H1 (cell line): ENCODE data around the gene IFT80. TPM values are rescaled to one million over a fixed set of nuclear protein-coding genes. Genes with fewer than 3 reads are reported as not detected.

ENCODE experiments used
- CTCF ChIA-PET: fragments of 300-600 bp; sonication (Branson Sonifier 250); formaldehyde crosslinking; loops from one replicate; lab custom pipeline; 2021; ENCODE audit not compliant: partially characterized antibody; lab: Charles Lee
- POLR2A ChIA-PET: fragments of 300-600 bp; sonication (Branson Sonifier 250); formaldehyde crosslinking; loops from one replicate; lab custom pipeline; 2021; ENCODE audit warnings: inconsistent platforms; ENCODE audit not compliant: partially characterized antibody; lab: Charles Lee
- DNase-seq, 2 experiments: peaks; one replicate each; pipeline versions ENCODE4 v3.0.0 to v3.0.0-alpha.2; 2010 to 2022; ENCODE audit warnings: low spot score in 2 of 2, low read depth in 1 of 2, mixed read lengths in 1 of 2
- FAIRE-seq: peaks from 2 replicates; lab custom pipeline; 2011; peaks lifted over from hg19 to GRCh38; lab: Jason Lieb, UNC
- H2AFZ ChIP-seq: 2 replicates; pipeline ENCODE4 v1.8.1; 2012; ENCODE audit warnings: low read length, inconsistent platforms
- H2AK5ac ChIP-seq: 2 replicates; pipeline ENCODE4 v1.6.1; 2013; ENCODE audit warnings: low read depth, low read length
- H2BK120ac ChIP-seq: replicated peaks from 2 replicates; pipeline ENCODE3; 2013; ENCODE audit warnings: low read depth, low read length, inconsistent platforms
- H2BK12ac ChIP-seq: 2 replicates; pipeline ENCODE4 v1.6.1; 2013; ENCODE audit warnings: low read depth, low read length
- H2BK15ac ChIP-seq: 2 replicates; pipeline ENCODE4 v1.6.1; 2013; ENCODE audit warnings: low read length
- H2BK20ac ChIP-seq: 2 replicates; pipeline ENCODE4 v1.6.1; 2013; ENCODE audit warnings: low read length
- H2BK5ac ChIP-seq: 2 replicates; pipeline ENCODE4 v1.6.1; 2013; ENCODE audit warnings: low read depth, low read length
- H3K14ac ChIP-seq: 2 replicates; pipeline ENCODE4 v1.6.1; 2013; ENCODE audit warnings: inconsistent platforms; ENCODE audit not compliant: insufficient read length
- H3K18ac ChIP-seq: 2 replicates; pipeline ENCODE4 v1.6.1; 2013; ENCODE audit warnings: low read length; ENCODE audit errors: extremely low read depth
- H3K23ac ChIP-seq: 2 replicates; pipeline ENCODE4 v1.6.1; 2013; ENCODE audit warnings: inconsistent platforms; ENCODE audit not compliant: insufficient read length
- H3K23me2 ChIP-seq: 2 replicates; pipeline ENCODE4 v1.6.1; 2013; ENCODE audit warnings: low read depth, low read length
- H3K27ac ChIP-seq: 2 replicates; pipeline ENCODE4 v1.6.1; 2011; ENCODE audit warnings: low read depth, low read length, inconsistent platforms
- H3K27me3 ChIP-seq, 4 experiments: replicated peaks in 1 of 4; 1 replicate in 1 of 4; 2 replicates in 3 of 4; pipeline versions ENCODE4 v1.6.1 to v1.8.1; 2011 to 2013; ENCODE audit warnings: low read length in 3 of 4, mild to moderate bottlenecking in 3 of 4, inconsistent platforms in 2 of 4, mixed read lengths in 2 of 4, moderate library complexity in 1 of 4; ENCODE audit not compliant: control insufficient read depth in 3 of 4, insufficient read depth in 3 of 4; ENCODE audit errors: extremely low read depth in 1 of 4
- H3K36me3 ChIP-seq, 4 experiments: 2 replicates each; pipeline versions ENCODE4 v1.6.1 to v1.8.1; 2011 to 2013; ENCODE audit warnings: mild to moderate bottlenecking in 4 of 4, low read length in 3 of 4, moderate library complexity in 2 of 4, control low read depth in 1 of 4, inconsistent platforms in 1 of 4; ENCODE audit not compliant: insufficient read depth in 4 of 4, control insufficient read depth in 2 of 4
- H3K4ac ChIP-seq: replicated peaks from 2 replicates; pipeline ENCODE3; 2013; ENCODE audit warnings: low read length, low read depth, mixed read lengths, inconsistent platforms; ENCODE audit not compliant: insufficient read length
- H3K4me1 ChIP-seq, 4 experiments: replicated peaks in 1 of 4; 1 replicate in 1 of 4; 2 replicates in 3 of 4; pipeline versions ENCODE4 v1.6.1 to v1.8.1; 2011 to 2013; ENCODE audit warnings: low read length in 3 of 4, inconsistent platforms in 2 of 4, mixed read lengths in 1 of 4; ENCODE audit not compliant: insufficient read depth in 4 of 4, control insufficient read depth in 3 of 4
- H3K4me2 ChIP-seq, 2 experiments: 2 replicates each; pipeline versions ENCODE4 v1.6.1 to v1.8.1; 2011 to 2013; ENCODE audit warnings: low read depth in 2 of 2, low read length in 2 of 2, control low read depth in 1 of 2, inconsistent platforms in 1 of 2, mild to moderate bottlenecking in 1 of 2; ENCODE audit not compliant: insufficient read depth in 1 of 2
- H3K4me3 ChIP-seq, 4 experiments: fragments of 200-600, 300-600 bp in 1 of 4; sonication (generic), shearing (Covaris generic), sonication (Bioruptor Twin) in 1 of 4; 2 replicates each; pipeline versions ENCODE4 v1.5.1 to v1.8.1; 2011 to 2016; ENCODE audit warnings: low read length in 4 of 4, low read depth in 3 of 4, control low read depth in 2 of 4, inconsistent platforms in 2 of 4, mild to moderate bottlenecking in 2 of 4, mixed read lengths in 1 of 4, moderate library complexity in 1 of 4; ENCODE audit not compliant: insufficient read depth in 2 of 4; ENCODE audit errors: extremely low read depth in 1 of 4
- H3K56ac ChIP-seq: replicated peaks from 2 replicates; pipeline ENCODE3; 2013; ENCODE audit warnings: low read depth, mild to moderate bottlenecking, mixed read lengths, low read length, inconsistent platforms; ENCODE audit not compliant: insufficient read length
- H3K79me1 ChIP-seq: 2 replicates; pipeline ENCODE4 v1.6.1; 2013; ENCODE audit warnings: low read depth, low read length, control low read depth
- H3K79me2 ChIP-seq, 2 experiments: 2 replicates each; pipeline versions ENCODE4 v1.6.1 to v1.8.1; 2012 to 2013; ENCODE audit warnings: low read length in 2 of 2, mild to moderate bottlenecking in 2 of 2, inconsistent platforms in 1 of 2; ENCODE audit not compliant: insufficient read depth in 2 of 2, control insufficient read depth in 1 of 2
- H3K9ac ChIP-seq, 4 experiments: replicated peaks in 1 of 4; 1 replicate in 1 of 4; 2 replicates in 3 of 4; pipeline versions ENCODE4 v1.6.1 to v1.8.1; 2011 to 2013; ENCODE audit warnings: low read depth in 3 of 4, low read length in 3 of 4, control low read depth in 2 of 4, mild to moderate bottlenecking in 2 of 4, moderate library complexity in 2 of 4, inconsistent platforms in 1 of 4; ENCODE audit errors: extremely low read depth in 1 of 4
- H3K9me3 ChIP-seq, 2 experiments: 2 replicates each; pipeline versions ENCODE4 v1.6.1 to v1.8.1; 2012 to 2013; ENCODE audit warnings: mild to moderate bottlenecking in 2 of 2, moderate library complexity in 2 of 2, control low read depth in 1 of 2, inconsistent platforms in 1 of 2, low read depth in 1 of 2, low read length in 1 of 2, mixed read lengths in 1 of 2; ENCODE audit not compliant: insufficient read depth in 2 of 2
- H4K20me1 ChIP-seq, 2 experiments: replicated peaks in 1 of 2; 2 replicates each; pipeline versions ENCODE3 to v1.8.1; 2011 to 2013; ENCODE audit warnings: inconsistent platforms in 2 of 2, low read length in 2 of 2, mild to moderate bottlenecking in 1 of 2; ENCODE audit not compliant: insufficient read depth in 2 of 2, control insufficient read depth in 1 of 2
- H4K5ac ChIP-seq: 2 replicates; pipeline ENCODE4 v1.6.1; 2013; ENCODE audit warnings: low read length, low read depth, mixed read lengths, inconsistent platforms; ENCODE audit not compliant: insufficient read length
- H4K8ac ChIP-seq: 2 replicates; pipeline ENCODE4 v1.8.0; 2013; ENCODE audit warnings: mild to moderate bottlenecking, moderate library complexity, low read length, inconsistent platforms; ENCODE audit not compliant: insufficient read depth; ENCODE audit errors: extremely low read depth
- H4K91ac ChIP-seq: replicated peaks from 2 replicates; pipeline ENCODE3; 2013; ENCODE audit warnings: low read length, mixed read lengths, inconsistent platforms; ENCODE audit not compliant: insufficient read length
- CREB1 ChIP-seq: IDR thresholded peaks from 2 replicates; pipeline ENCODE4 v1.6.1; 2012; ENCODE audit warnings: inconsistent platforms
- EGR1 ChIP-seq: IDR thresholded peaks from 2 replicates; pipeline ENCODE4 v1.6.1; 2011; ENCODE audit warnings: low read depth, low read length, borderline replicate concordance
- EP300 ChIP-seq, 2 experiments: IDR thresholded peaks; 1 replicate in 1 of 2; 2 replicates in 1 of 2; pipeline ENCODE4 v1.6.1; 2011 to 2012; ENCODE audit warnings: low read depth in 2 of 2, low read length in 2 of 2, mild to moderate bottlenecking in 2 of 2, borderline replicate concordance in 1 of 2, inconsistent platforms in 1 of 2, moderate library complexity in 1 of 2
- RBBP5 ChIP-seq: IDR thresholded peaks from 2 replicates; pipeline ENCODE4 v1.7.1; 2012; ENCODE audit warnings: low read depth, mild to moderate bottlenecking, inconsistent platforms, low read length, moderate library complexity, borderline replicate concordance
- SIX5 ChIP-seq: IDR thresholded peaks from 2 replicates; pipeline ENCODE4 v1.6.1; 2011; ENCODE audit warnings: mild to moderate bottlenecking, low read depth, low read length
- TAF1 ChIP-seq: IDR thresholded peaks from 2 replicates; pipeline ENCODE4 v1.6.1; 2011; ENCODE audit warnings: mild to moderate bottlenecking, low read depth, low read length
- TBP ChIP-seq: IDR thresholded peaks from 2 replicates; pipeline ENCODE4 v1.6.1; 2011; ENCODE audit warnings: low read depth, low read length, improper control_type of control experiment
- WGBS, 2 experiments: shearing (Covaris generic) in 1 of 2; methylation state at CpG; one replicate each; pipeline versions ENCODE4 v1.1.6 to v1.1.7; 2013 to 2015; ENCODE audit warnings: low lambda C conversion rate in 2 of 2, mixed read lengths in 2 of 2, inconsistent platforms in 1 of 2, low coverage in 1 of 2, missing lambda C conversion rate in 1 of 2; ENCODE audit not compliant: insufficient replicate concordance in 2 of 2, insufficient coverage in 1 of 2, insufficient read length in 1 of 2; ENCODE audit errors: extremely low coverage in 1 of 2, missing lambda C conversion rate in 1 of 2; 5-methylcytosine and 5-hydroxymethylcytosine counted together
- polyA plus RNA-seq, 7 experiments: library from polyadenylated mRNA; depleted of rRNA in 3 of 7; stranded (reverse) in 5 of 7; unstranded in 2 of 7; fragments of >200 nt in 5 of 7; fragments of 200-250 nt in 2 of 7; gene quantifications; 1 replicate in 5 of 7; 2 replicates in 1 of 7; 4 replicates in 1 of 7; pipeline versions ENCODE4 v1.2.1 to v1.2.3, GENCODE V29; 2011 to 2013; ENCODE audit warnings: missing spikeins in 2 of 7, mixed read lengths in 2 of 7
- total RNA-seq: library from RNA; stranded (reverse); fragmentation: NEBNext Ultra II Directional; extraction: Animal tissue kit (Norgen Biotek cat#: 25700); gene quantifications from 2 replicates; pipeline ENCODE4 v1.2.1, GENCODE V29; 2021
- TF ChIP-seq, protein P1 (sequence below): IDR thresholded peaks from 2 replicates; pipeline ENCODE4 v1.6.1; 2011; ENCODE audit warnings: low read depth, mild to moderate bottlenecking, low read length; ENCODE audit not compliant: insufficient read depth

IFT80 gene
- total and polyA plus RNA-seq, 2 of the 8 experiments (the other 6 are each of a cell fraction or from before 2014, with no cell fraction given) = 7.2 to 25.9 TPM

DNA sequence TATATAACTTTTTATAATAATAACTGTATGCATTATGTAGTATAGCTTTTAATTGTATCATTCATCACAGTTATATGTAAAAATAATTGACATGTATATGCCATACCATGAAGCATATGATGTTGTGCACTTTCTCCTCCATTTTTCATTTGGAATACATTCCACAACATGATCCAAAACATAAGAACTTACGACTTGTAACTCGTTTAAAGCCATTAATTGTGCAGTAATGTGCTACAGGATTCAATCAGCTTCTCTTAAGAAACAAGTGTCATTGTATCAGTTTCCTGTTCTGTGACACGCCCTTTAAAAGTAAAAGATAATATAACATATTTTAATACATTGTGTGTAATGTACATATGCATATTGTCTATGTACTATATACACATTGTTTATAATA, 171.6 kb downstream of the IFT80 start:
- no peaks in the 10 kb centered on the region for H3K79me1 ChIP-seq
- peaks cover 0 to 2% (median 0%) of the 10 kb centered on the region in 4 experiments; a peak in 1 of 8 replicates for H3K36me3 ChIP-seq
- 89% methylated on average over 3 of the region's 3 CpGs; no CpG with 5 or more reads in 1 of the 2 experiments for WGBS, 2 experiments
- H2BK5ac ChIP-seq = no peak overlapping the region
- no peak overlapping the region for H2BK15ac ChIP-seq
- H3K14ac ChIP-seq = no peak overlapping the region
- ChIA-PET POLR2A (interaction anchor here (3.4 kb wide), 1 partner anchor 173 kb away, joined by 13 read pairs; the partner anchor contains the start of gene SMC4), CTCF (interaction anchor here (0.6 kb wide), 1 partner anchor 181 kb away, joined by 3 read pairs; no protein-coding TSS in a partner anchor)
- H3K23ac ChIP-seq = no peak overlapping the region
- no peak overlapping the region for H3K18ac ChIP-seq
- H3K4ac ChIP-seq = no peak overlapping the region
- no peaks in the 10 kb centered on the region for H3K79me2 ChIP-seq
- no peak overlapping the region for H3K9ac ChIP-seq
- peaks cover 17 to 44% (median 33%) of the 10 kb centered on the region in 4 experiments for H3K27me3 ChIP-seq
- no peak overlapping the region for H3K4me3 ChIP-seq
- H3K4me1 ChIP-seq = peaks cover 3 to 14% (median 6%) of the 10 kb centered on the region in 4 experiments
- H3K9me3 ChIP-seq = no peaks in the 10 kb centered on the region
- no peak overlapping the region for H3K56ac ChIP-seq
- DNase-seq (no peak), FAIRE-seq (no peak)
- H2AFZ ChIP-seq = no peak overlapping the region
- H3K27ac ChIP-seq = no peak overlapping the region
- H4K8ac ChIP-seq = no peak overlapping the region
- H3K23me2 ChIP-seq = peaks cover 18% of the 10 kb centered on the region
- TF ChIP-seq TAF1 (no peak), RBBP5 (no peak), SIX5 (no peak), TBP (no peak), EP300 (IDR thresholded peaks at IDR 0.05; ENCODE audit: borderline replicate concordance in 1 of 2, low read depth in 2 of 2, low read length in 2 of 2) (no peak), CREB1 (no peak), EGR1 (no peak)
- TF ChIP-seq, protein P1, sequence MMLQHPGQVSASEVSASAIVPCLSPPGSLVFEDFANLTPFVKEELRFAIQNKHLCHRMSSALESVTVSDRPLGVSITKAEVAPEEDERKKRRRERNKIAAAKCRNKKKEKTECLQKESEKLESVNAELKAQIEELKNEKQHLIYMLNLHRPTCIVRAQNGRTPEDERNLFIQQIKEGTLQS = no peak
- no peaks in the 10 kb centered on the region for H4K20me1 ChIP-seq
- no peak overlapping the region for H2BK20ac ChIP-seq
- H2AK5ac ChIP-seq = no peak overlapping the region
- no peak overlapping the region for H2BK120ac ChIP-seq
- H4K91ac ChIP-seq = no peak overlapping the region
- H2BK12ac ChIP-seq = no peak overlapping the region
- no peak overlapping the region for H4K5ac ChIP-seq
- peak overlapping the region in 1 of 2 experiments; percentile 92; a peak in 1 of 4 replicates for H3K4me2 ChIP-seq
